Endothelial cell of umbilical vein (primary cell): ENCODE measurements around the gene EHMT1. TPM values are rescaled to one million over a fixed set of nuclear protein-coding genes. Genes with fewer than 3 reads are reported as not detected.
A peak's percentile ranks its signal among the peaks of the same experiment; 100 is the strongest.

Experiments used
- BruUV-seq: library from RNA; stranded (reverse); fragments of 400-500 nt; replicated peaks from 2 replicates; lab custom pipeline; 2021; lab: Mats Ljungman, UMichigan
- CTCF ChIA-PET: fragments of 300-600, 350-600 bp; sonication (Branson Sonifier 250); formaldehyde crosslinking; loops from one replicate; lab custom pipeline; 2021; ENCODE audit warnings: antibody characterized with exemption, inconsistent platforms; lab: Charles Lee
- POLR2A ChIA-PET: fragments of 300-600, 350-600 bp; sonication (Branson Sonifier 250); formaldehyde crosslinking; loops from one replicate; lab custom pipeline; 2021; ENCODE audit warnings: antibody characterized with exemption, inconsistent platforms; lab: Charles Lee
- DNase-seq: peaks from one replicate; pipeline ENCODE4 v3.0.0-alpha.2; 2011; ENCODE audit warnings: low read depth, low spot score
- FAIRE-seq: peaks from 2 replicates; lab custom pipeline; 2011; peaks lifted over from hg19 to GRCh38; lab: Jason Lieb, UNC
- H2AFZ ChIP-seq: 2 replicates; pipeline ENCODE4 v1.6.0; 2012; ENCODE audit warnings: low read depth, low read length, control low read depth, inconsistent platforms
- H3K27ac ChIP-seq: 2 replicates; pipeline ENCODE4 v1.5.1; 2011; ENCODE audit warnings: low read depth, mild to moderate bottlenecking, control low read depth, low read length, moderate library complexity; ENCODE audit not compliant: insufficient read depth
- H3K27me3 ChIP-seq, 2 experiments: 2 replicates each; pipeline versions ENCODE4 v1.6.0 to v1.6.1; 2011; ENCODE audit warnings: low read length in 2 of 2, mixed read lengths in 1 of 2; ENCODE audit not compliant: control insufficient read depth in 2 of 2, insufficient read depth in 2 of 2
- H3K36me3 ChIP-seq, 2 experiments: 2 replicates in 1 of 2; 3 replicates in 1 of 2; pipeline ENCODE4 v1.5.1; 2011; ENCODE audit warnings: low read length in 2 of 2, mild to moderate bottlenecking in 1 of 2, moderate library complexity in 1 of 2; ENCODE audit not compliant: control insufficient read depth in 2 of 2, insufficient read depth in 2 of 2; ENCODE audit errors: extremely low read depth in 1 of 2
- H3K4me1 ChIP-seq: 3 replicates; pipeline ENCODE4 v1.5.1; 2011; ENCODE audit warnings: mild to moderate bottlenecking, low read length; ENCODE audit not compliant: control insufficient read depth, insufficient read depth; ENCODE audit errors: extremely low read depth
- H3K4me2 ChIP-seq: 2 replicates; pipeline ENCODE4 v1.6.1; 2011; ENCODE audit warnings: low read length, control low read depth, mixed read lengths; ENCODE audit not compliant: insufficient read depth
- H3K4me3 ChIP-seq, 3 experiments: fragments of 200-600 bp in 1 of 3; sonication (generic), shearing (Covaris generic) in 1 of 3; replicated peaks in 1 of 3; 2 replicates each; pipeline ENCODE4 v1.5.1; 2011 to 2016; ENCODE audit warnings: control low read depth in 3 of 3, low read length in 3 of 3, mild to moderate bottlenecking in 2 of 3, inconsistent platforms in 1 of 3, low read depth in 1 of 3, moderate library complexity in 1 of 3; ENCODE audit not compliant: insufficient read depth in 1 of 3
- H3K79me2 ChIP-seq: 2 replicates; pipeline ENCODE4 v1.6.0; 2012; ENCODE audit warnings: low read length, inconsistent platforms; ENCODE audit not compliant: control insufficient read depth, insufficient read depth
- H3K9ac ChIP-seq: replicated peaks from 2 replicates; pipeline ENCODE3; 2011; ENCODE audit warnings: low read length, control low read depth; ENCODE audit not compliant: insufficient read depth; ENCODE audit errors: extremely low read depth
- H3K9me1 ChIP-seq: replicated peaks from 3 replicates; pipeline ENCODE4 v1.6.0; 2011; ENCODE audit warnings: mild to moderate bottlenecking, low read length; ENCODE audit not compliant: control insufficient read depth, insufficient read depth; ENCODE audit errors: extremely low read depth
- H3K9me3 ChIP-seq: replicated peaks from 2 replicates; pipeline ENCODE4 v1.5.1; 2012; ENCODE audit warnings: low read length, inconsistent platforms; ENCODE audit not compliant: control insufficient read depth, insufficient read depth
- H4K20me1 ChIP-seq: replicated peaks from 2 replicates; pipeline ENCODE3; 2011; ENCODE audit warnings: mild to moderate bottlenecking, low read length; ENCODE audit not compliant: control insufficient read depth, insufficient read depth; ENCODE audit errors: extremely low read depth
- FOS ChIP-seq: IDR thresholded peaks from 2 replicates; pipeline ENCODE4 v1.6.1; 2011; ENCODE audit warnings: mild to moderate bottlenecking, low read length, moderate library complexity, borderline replicate concordance; ENCODE audit not compliant: insufficient read depth
- MYC ChIP-seq: IDR thresholded peaks from one replicate; pipeline ENCODE4 v1.6.1; 2011; ENCODE audit warnings: mild to moderate bottlenecking, low read depth, low read length
- dilution Hi-C: fragments of 300-500 bp; cut with MboI; formaldehyde crosslinking; loops from one replicate; pipeline ENCODE4 v1.15.0; 2019; ENCODE audit warnings: low sequenced_read_pairs; ENCODE audit not compliant: extremely low pct_ligation_motif_present
- intact Hi-C: fragments of 100-400 bp; cut with micrococcal nuclease; formaldehyde crosslinking; loops from one replicate; pipeline ENCODE4 v1.10.0; 2022
- polyA plus RNA-seq, 4 experiments: library from polyadenylated mRNA; depleted of rRNA in 3 of 4; stranded (reverse) in 3 of 4; unstranded in 1 of 4; fragments of >200 nt; gene quantifications; 2 replicates each; pipeline versions ENCODE4 v1.2.1 to v1.2.3, GENCODE V29; 2011 to 2012; ENCODE audit warnings: missing spikeins in 1 of 4
- total RNA-seq: library from RNA; stranded (reverse); gene quantifications from 2 replicates; pipeline ENCODE4 v1.2.3, GENCODE V29; 2021
- TF ChIP-seq, protein P1 (sequence below): IDR thresholded peaks from 2 replicates; pipeline ENCODE4 v1.6.1; 2011; ENCODE audit not compliant: insufficient read depth, insufficient read length
- TF ChIP-seq, protein P2 (sequence below), 2 donors: IDR thresholded peaks; 1 replicate in 1 of 2; 2 replicates in 1 of 2; pipeline ENCODE4 v1.5.1; 2011; ENCODE audit warnings: low read length in 2 of 2, mild to moderate bottlenecking in 2 of 2, moderate library complexity in 2 of 2, control low read depth in 1 of 2, inconsistent platforms in 1 of 2, low read depth in 1 of 2; ENCODE audit not compliant: insufficient read depth in 1 of 2; ENCODE audit errors: extremely low read depth in 1 of 2

Gene EHMT1
- total and polyA plus RNA-seq, 2 donors (not counting 3 experiments of a cell fraction or from before 2014, with no cell fraction given): 48.2 to 104 TPM

DNA sequence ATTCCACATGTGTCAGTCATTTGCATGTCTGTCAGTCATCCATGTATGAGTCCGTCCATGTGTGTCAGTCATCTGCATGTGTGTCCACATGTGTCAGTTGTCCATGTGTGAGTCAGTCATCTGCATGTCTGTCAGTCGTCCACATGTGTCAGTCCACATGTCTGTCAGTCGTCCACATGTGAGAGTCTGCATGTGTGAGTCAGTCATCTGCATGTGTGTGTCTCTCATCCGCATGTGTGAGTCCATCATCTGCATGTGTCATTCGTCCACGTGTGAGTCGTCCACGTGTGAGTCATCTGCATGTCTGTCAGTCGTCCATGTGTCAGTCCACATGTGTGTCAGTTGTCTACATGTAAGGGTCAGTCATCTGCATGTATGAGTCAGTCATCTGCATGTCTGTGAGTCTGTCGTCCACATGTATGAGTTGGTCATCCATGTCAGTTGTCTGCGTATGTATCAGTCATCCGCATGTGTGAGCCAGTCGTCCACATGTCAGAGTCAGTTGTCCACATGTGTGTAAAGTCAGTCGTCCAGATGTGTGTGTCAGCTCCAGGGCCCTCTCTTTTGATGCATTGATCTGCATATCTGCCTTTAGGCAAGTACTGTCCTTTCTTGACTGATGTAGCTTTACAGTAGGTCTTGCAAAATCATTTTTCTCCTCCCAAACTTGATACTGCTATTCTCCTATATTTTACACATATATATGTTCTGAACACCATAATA, 186.3 kb downstream of the EHMT1 start:
- CTCF ChIA-PET: no interaction called here
- POLR2A ChIA-PET: no interaction called here
- FAIRE-seq: no peak
- H3K79me2 ChIP-seq: no peaks in the 10 kb centered on the region
- no peak overlapping the region for H3K4me3 ChIP-seq
- TF ChIP-seq, protein P1, sequence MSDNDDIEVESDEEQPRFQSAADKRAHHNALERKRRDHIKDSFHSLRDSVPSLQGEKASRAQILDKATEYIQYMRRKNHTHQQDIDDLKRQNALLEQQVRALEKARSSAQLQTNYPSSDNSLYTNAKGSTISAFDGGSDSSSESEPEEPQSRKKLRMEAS: peak; percentile 57
- TF ChIP-seq FOS: no peak
- H3K4me1 ChIP-seq: no peaks in the 10 kb centered on the region
- no peak overlapping the region for H3K27ac ChIP-seq
- H2AFZ ChIP-seq: no peak overlapping the region
- no TSS peak for BruUV-seq
- no peaks in the 10 kb centered on the region for H3K27me3 ChIP-seq
- peaks cover 0 to 32% of the 10 kb centered on the region in 2 experiments for H3K36me3 ChIP-seq
- DNase-seq: peak; percentile 10
- no peaks in the 10 kb centered on the region for H3K9me1 ChIP-seq
- no peaks in the 10 kb centered on the region for H3K9me3 ChIP-seq
- no peak overlapping the region for H3K4me2 ChIP-seq
- H3K9ac ChIP-seq: no peak overlapping the region
- intact Hi-C loops (no loop called here), dilution Hi-C loops (no loop called here)
- no peaks in the 10 kb centered on the region for H4K20me1 ChIP-seq

DNA sequence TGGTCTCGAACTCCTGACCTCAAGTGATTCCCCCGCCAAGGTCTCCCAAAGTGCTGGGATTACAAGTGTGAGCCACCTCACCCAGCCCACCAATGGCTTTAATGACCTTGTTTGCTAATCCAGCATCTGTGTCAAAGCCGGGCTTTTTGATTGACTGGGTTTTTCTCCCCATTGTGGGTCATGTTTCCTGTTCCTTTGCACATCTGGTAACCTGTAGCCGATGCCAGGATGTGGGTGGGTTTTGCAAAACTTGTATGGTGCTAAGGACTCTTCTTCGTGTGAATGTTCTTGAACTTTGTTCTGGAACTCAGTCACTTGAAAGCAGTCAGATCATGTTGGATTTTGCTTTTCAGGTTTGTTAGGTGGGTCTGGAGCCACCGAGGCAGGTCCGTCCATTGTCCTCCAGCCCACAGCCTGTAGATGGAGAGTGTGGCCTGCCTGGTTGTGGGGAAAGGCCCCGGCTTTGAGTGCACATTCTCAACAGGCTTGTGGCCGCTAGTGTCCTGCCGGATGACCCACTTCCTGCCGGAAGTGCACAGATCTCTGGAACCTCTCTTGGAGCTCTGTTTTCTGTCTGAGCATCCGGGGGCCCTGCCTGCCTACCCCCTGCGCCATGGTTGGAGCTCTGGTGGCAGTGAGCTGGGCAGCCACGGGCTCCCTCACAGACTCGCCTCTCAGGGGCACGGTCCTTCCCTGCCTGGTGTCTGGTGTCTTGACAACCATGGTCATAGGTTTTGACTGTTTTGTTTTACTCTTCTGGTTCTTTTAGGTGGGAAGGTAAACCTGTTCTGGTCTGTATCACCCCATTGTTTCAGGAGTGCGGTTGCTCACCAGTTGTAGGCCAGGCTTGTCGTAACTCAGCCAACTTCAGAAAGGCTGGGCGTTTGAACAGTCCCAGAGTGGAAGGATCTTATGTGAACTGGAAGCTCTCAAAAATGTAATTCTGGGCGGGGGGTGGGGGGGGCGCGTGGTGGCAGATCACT, 189.2 kb downstream of the EHMT1 start:
- FAIRE-seq (peak; percentile 49), DNase-seq (no peak)
- Histone ChIP-seq H3K36me3 (peaks cover 0 to 16% of the 10 kb centered on the region in 2 experiments), H3K79me2 (no peaks in the 10 kb centered on the region), H2AFZ (no peak overlapping the region), H3K27ac (no peak overlapping the region), H3K4me2 (no peak overlapping the region), H3K4me1 (no peaks in the 10 kb centered on the region), H3K4me3 (no peak overlapping the region), H3K9me3 (no peaks in the 10 kb centered on the region), H3K9ac (no peak overlapping the region), H4K20me1 (no peaks in the 10 kb centered on the region), H3K27me3 (no peaks in the 10 kb centered on the region), H3K9me1 (no peaks in the 10 kb centered on the region)
- dilution Hi-C loops (no loop called here), intact Hi-C loops (no loop called here)
- ChIA-PET POLR2A (no interaction called here), CTCF (no interaction called here)
- no peak for TF ChIP-seq MYC
- TF ChIP-seq, protein P2, sequence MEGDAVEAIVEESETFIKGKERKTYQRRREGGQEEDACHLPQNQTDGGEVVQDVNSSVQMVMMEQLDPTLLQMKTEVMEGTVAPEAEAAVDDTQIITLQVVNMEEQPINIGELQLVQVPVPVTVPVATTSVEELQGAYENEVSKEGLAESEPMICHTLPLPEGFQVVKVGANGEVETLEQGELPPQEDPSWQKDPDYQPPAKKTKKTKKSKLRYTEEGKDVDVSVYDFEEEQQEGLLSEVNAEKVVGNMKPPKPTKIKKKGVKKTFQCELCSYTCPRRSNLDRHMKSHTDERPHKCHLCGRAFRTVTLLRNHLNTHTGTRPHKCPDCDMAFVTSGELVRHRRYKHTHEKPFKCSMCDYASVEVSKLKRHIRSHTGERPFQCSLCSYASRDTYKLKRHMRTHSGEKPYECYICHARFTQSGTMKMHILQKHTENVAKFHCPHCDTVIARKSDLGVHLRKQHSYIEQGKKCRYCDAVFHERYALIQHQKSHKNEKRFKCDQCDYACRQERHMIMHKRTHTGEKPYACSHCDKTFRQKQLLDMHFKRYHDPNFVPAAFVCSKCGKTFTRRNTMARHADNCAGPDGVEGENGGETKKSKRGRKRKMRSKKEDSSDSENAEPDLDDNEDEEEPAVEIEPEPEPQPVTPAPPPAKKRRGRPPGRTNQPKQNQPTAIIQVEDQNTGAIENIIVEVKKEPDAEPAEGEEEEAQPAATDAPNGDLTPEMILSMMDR (IDR thresholded peaks at IDR 0.05; ENCODE audit: extremely low read depth in 1 of 2, insufficient read depth in 1 of 2, low read depth in 1 of 2, low read length in 2 of 2): no peak
- no TSS peak for BruUV-seq
